Neural progenitor cell (in vitro differentiated cells): ENCODE measurements around the gene ROR2. TPM values are rescaled to one million over a fixed set of nuclear protein-coding genes. Genes with fewer than 3 reads are reported as not detected.
A peak's percentile ranks its signal among the peaks of the same experiment; 100 is the strongest.

Experiments used
- DNase-seq: peaks from one replicate; pipeline ENCODE4 v3.0.0-alpha.2; 2016; ENCODE audit warnings: low spot score
- H2AFZ ChIP-seq: fragments of 200-600 bp; sonication (generic); replicated peaks from 2 replicates; pipeline ENCODE4 v1.6.1; 2016; ENCODE audit warnings: antibody characterized with exemption
- H3F3A ChIP-seq: fragments of 200-600 bp; sonication (generic); 2 replicates; pipeline ENCODE4 v1.6.1; 2016; ENCODE audit warnings: antibody characterized with exemption, low read depth
- H3K27ac ChIP-seq: fragments of 200-600 bp; sonication (generic); 2 replicates; pipeline ENCODE4 v1.5.1; 2016; ENCODE audit warnings: mild to moderate bottlenecking
- H3K27me3 ChIP-seq: fragments of 200-600 bp; sonication (generic); 2 replicates; pipeline ENCODE4 v1.6.1; 2016; ENCODE audit warnings: mild to moderate bottlenecking, moderate library complexity
- H3K36me3 ChIP-seq: fragments of 200-600 bp; sonication (generic); 2 replicates; pipeline ENCODE4 v1.5.1; 2016
- H3K4me1 ChIP-seq: fragments of 200-600 bp; sonication (generic); 2 replicates; pipeline ENCODE4 v1.6.1; 2016; ENCODE audit warnings: mixed run types
- H3K4me2 ChIP-seq: fragments of 200-600 bp; sonication (generic); 2 replicates; pipeline ENCODE4 v1.6.1; 2016
- H3K4me3 ChIP-seq: fragments of 200-600 bp; sonication (generic); 2 replicates; pipeline ENCODE4 v1.5.1; 2016
- H3K79me2 ChIP-seq: fragments of 200-600 bp; sonication (generic); 2 replicates; pipeline ENCODE4 v1.6.1; 2016; ENCODE audit warnings: low read depth
- H3K9ac ChIP-seq: fragments of 200-600 bp; sonication (generic); 2 replicates; pipeline ENCODE4 v1.6.1; 2016
- H3K9me3 ChIP-seq: fragments of 200-600 bp; sonication (generic); 2 replicates; pipeline ENCODE4 v1.5.1; 2016; ENCODE audit warnings: low read depth
- H4K20me1 ChIP-seq: fragments of 200-600 bp; sonication (generic); 2 replicates; pipeline ENCODE4 v1.6.1; 2016; ENCODE audit warnings: low read depth
- H3K27ac Mint-ChIP-seq: 3 replicates; pipeline ENCODE4 v1.8.0; 2021; ENCODE audit warnings: mixed read lengths
- H3K27me3 Mint-ChIP-seq: 2 replicates; pipeline ENCODE4 v1.8.0; 2022; ENCODE audit warnings: low read depth, mild to moderate bottlenecking, inconsistent platforms, moderate library complexity, mixed read lengths; ENCODE audit not compliant: insufficient read depth
- H3K36me3 Mint-ChIP-seq: 3 replicates; pipeline ENCODE4 v1.8.0; 2021; ENCODE audit warnings: mixed read lengths
- H3K4me1 Mint-ChIP-seq: 3 replicates; pipeline ENCODE4 v1.8.0; 2021; ENCODE audit warnings: mixed read lengths
- H3K4me3 Mint-ChIP-seq: 3 replicates; pipeline ENCODE4 v1.8.0; 2021; ENCODE audit warnings: mild to moderate bottlenecking, moderate library complexity, mixed read lengths
- H3K9me3 Mint-ChIP-seq: 3 replicates; pipeline ENCODE4 v1.8.0; 2020; ENCODE audit warnings: mixed read lengths
- EZH2 ChIP-seq: fragments of 200-600 bp; sonication (generic); IDR thresholded peaks from 2 replicates; pipeline ENCODE4 v1.6.1; 2017; ENCODE audit warnings: antibody characterized with exemption, mild to moderate bottlenecking, moderate library complexity
- EZH2phosphoT487 ChIP-seq: fragments of 200-600 bp; sonication (generic); IDR thresholded peaks from 2 replicates; pipeline ENCODE4 v1.6.1; 2017; ENCODE audit warnings: antibody characterized with exemption
- total RNA-seq: library from RNA; depleted of rRNA; stranded (reverse); fragments of >200 nt; gene quantifications from 2 replicates; pipeline ENCODE4 v1.2.3, GENCODE V29; 2015; ENCODE audit warnings: low replicate concordance
- TF ChIP-seq, protein P1 (sequence below): fragments of 200-600 bp; sonication (generic); IDR thresholded peaks from 2 replicates; pipeline ENCODE4 v1.5.1; 2017; ENCODE audit warnings: antibody characterized with exemption, mild to moderate bottlenecking

ROR2 gene
- total RNA-seq, 1 donor from 2014 or later = 20.1 TPM

DNA sequence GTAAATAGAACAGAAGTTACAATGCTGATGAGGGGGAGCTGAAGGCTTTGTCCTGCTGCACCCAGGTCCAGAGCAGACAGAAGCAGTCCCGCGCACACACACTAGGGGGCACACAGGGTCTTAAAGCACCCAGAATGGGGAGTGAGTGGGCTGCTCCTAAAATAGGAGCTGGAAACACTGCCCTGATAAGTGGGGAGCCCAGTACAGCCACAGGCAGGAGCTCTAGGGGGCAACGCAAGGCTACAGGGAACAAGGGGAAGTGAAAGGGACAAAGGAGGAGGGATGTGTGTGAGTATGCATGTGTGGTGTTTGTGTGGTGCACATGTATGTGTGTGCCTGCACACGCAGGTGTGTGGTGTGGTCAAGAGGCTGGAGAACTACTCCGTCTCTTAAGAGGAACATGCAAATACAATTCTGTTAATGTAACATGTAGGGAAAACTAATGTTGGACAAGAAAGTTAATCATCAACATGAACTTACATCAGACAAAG lies 191.5 kb downstream of the ROR2 start:
- peak; percentile 80 for DNase-seq
- H3K27me3 ChIP-seq = no peaks in the 10 kb centered on the region
- H3K9me3 ChIP-seq = no peaks in the 10 kb centered on the region
- Mint-ChIP-seq H3K9me3 (peaks cover 11% of the 10 kb centered on the region), H3K4me1 (peaks cover 5% of the 10 kb centered on the region), H3K27ac (no peak overlapping the region), H3K4me3 (no peak overlapping the region), H3K36me3 (peaks cover 21% of the 10 kb centered on the region), H3K27me3 (peaks cover 10% of the 10 kb centered on the region)
- H3K4me2 ChIP-seq = no peak overlapping the region
- H3K4me1 ChIP-seq = no peaks in the 10 kb centered on the region
- no peak overlapping the region for H3K9ac ChIP-seq
- no peak overlapping the region for H3K27ac ChIP-seq
- H3K79me2 ChIP-seq = peaks cover 16% of the 10 kb centered on the region
- H2AFZ ChIP-seq = no peak overlapping the region
- H3F3A ChIP-seq = no peaks in the 10 kb centered on the region
- TF ChIP-seq EZH2 (no peak), EZH2phosphoT487 (no peak)
- TF ChIP-seq, protein P1, sequence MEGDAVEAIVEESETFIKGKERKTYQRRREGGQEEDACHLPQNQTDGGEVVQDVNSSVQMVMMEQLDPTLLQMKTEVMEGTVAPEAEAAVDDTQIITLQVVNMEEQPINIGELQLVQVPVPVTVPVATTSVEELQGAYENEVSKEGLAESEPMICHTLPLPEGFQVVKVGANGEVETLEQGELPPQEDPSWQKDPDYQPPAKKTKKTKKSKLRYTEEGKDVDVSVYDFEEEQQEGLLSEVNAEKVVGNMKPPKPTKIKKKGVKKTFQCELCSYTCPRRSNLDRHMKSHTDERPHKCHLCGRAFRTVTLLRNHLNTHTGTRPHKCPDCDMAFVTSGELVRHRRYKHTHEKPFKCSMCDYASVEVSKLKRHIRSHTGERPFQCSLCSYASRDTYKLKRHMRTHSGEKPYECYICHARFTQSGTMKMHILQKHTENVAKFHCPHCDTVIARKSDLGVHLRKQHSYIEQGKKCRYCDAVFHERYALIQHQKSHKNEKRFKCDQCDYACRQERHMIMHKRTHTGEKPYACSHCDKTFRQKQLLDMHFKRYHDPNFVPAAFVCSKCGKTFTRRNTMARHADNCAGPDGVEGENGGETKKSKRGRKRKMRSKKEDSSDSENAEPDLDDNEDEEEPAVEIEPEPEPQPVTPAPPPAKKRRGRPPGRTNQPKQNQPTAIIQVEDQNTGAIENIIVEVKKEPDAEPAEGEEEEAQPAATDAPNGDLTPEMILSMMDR = peak; percentile 76
- H3K4me3 ChIP-seq = no peak overlapping the region
- no peaks in the 10 kb centered on the region for H3K36me3 ChIP-seq
- no peaks in the 10 kb centered on the region for H4K20me1 ChIP-seq

DNA sequence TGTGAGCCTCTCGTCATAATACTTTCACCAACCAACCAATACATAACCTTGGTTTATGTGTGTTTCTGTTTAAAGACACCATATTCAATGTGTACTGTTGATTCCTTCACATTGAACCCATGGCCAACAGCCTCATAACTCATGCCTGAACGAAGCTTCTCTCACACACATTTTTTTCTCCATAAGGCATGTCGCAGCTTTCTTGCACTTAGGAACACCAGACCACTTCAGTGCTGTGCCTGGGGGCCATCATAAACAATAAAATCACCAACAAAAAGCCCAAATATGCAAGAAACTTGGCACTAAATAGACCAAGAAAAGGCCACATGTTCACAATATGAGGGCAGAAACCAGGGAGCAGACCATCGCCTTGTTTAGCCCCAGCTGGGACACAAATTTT lies 192.2 kb downstream of the ROR2 start:
- Mint-ChIP-seq H3K4me3 (no peak overlapping the region), H3K36me3 (peaks cover 21% of the 10 kb centered on the region), H3K27ac (no peak overlapping the region), H3K4me1 (peaks cover 5% of the 10 kb centered on the region), H3K9me3 (peaks cover 9% of the 10 kb centered on the region), H3K27me3 (peaks cover 10% of the 10 kb centered on the region)
- Histone ChIP-seq H3K79me2 (peaks cover 16% of the 10 kb centered on the region), H3K27ac (no peak overlapping the region), H3K4me3 (no peak overlapping the region), H4K20me1 (no peaks in the 10 kb centered on the region), H2AFZ (no peak overlapping the region), H3K36me3 (no peaks in the 10 kb centered on the region), H3K9ac (no peak overlapping the region), H3K4me2 (no peak overlapping the region), H3K9me3 (no peaks in the 10 kb centered on the region), H3F3A (no peaks in the 10 kb centered on the region), H3K27me3 (no peaks in the 10 kb centered on the region), H3K4me1 (no peaks in the 10 kb centered on the region)
- no peak for DNase-seq
- TF ChIP-seq, protein P1 = no peak
- TF ChIP-seq EZH2 (no peak), EZH2phosphoT487 (no peak)

DNA sequence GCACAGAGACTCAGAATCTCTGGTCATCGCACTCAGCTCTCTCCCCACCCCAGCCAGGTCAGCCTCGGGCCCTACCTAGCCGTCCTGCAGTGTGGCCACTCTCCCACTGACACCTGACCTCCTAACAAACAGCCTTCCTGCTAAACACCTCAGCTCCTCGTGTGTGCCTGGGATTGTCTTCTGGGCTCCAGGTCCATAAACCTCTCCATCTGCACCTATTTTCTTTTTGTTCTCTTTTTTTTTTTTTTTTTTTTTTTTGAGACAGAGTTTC lies 193.6 kb downstream of the ROR2 start:
- no peak overlapping the region for H3K27ac Mint-ChIP-seq
- Histone ChIP-seq H3K36me3 (no peaks in the 10 kb centered on the region), H2AFZ (no peak overlapping the region), H3K9me3 (no peaks in the 10 kb centered on the region), H3K27me3 (no peaks in the 10 kb centered on the region), H3K9ac (no peak overlapping the region), H3F3A (no peaks in the 10 kb centered on the region), H3K27ac (no peak overlapping the region), H3K4me3 (no peak overlapping the region), H4K20me1 (no peaks in the 10 kb centered on the region), H3K4me1 (no peaks in the 10 kb centered on the region), H3K4me2 (no peak overlapping the region), H3K79me2 (peaks cover 11% of the 10 kb centered on the region)
- H3K4me3 Mint-ChIP-seq = no peak overlapping the region
- H3K36me3 Mint-ChIP-seq = peaks cover 15% of the 10 kb centered on the region
- no peak for DNase-seq
- H3K9me3 Mint-ChIP-seq = no peaks in the 10 kb centered on the region
- peaks cover 5% of the 10 kb centered on the region for H3K4me1 Mint-ChIP-seq
- H3K27me3 Mint-ChIP-seq = peaks cover 10% of the 10 kb centered on the region
- TF ChIP-seq EZH2 = no peak
- TF ChIP-seq, protein P1 = no peak
- TF ChIP-seq EZH2phosphoT487 = no peak
